ENCODE data around the gene VWA5B2. TPM values are rescaled to one million over a fixed set of nuclear protein-coding genes. Genes with fewer than 3 reads are reported as not detected.
A peak's percentile ranks its signal among the peaks of the same experiment; 100 is the strongest.

VWA5B2 gene
- total and polyA plus RNA-seq, 2 of the 13 experiments (the other 11 are each of a cell fraction or from before 2014, with no cell fraction given) = 0.03 to 0.04 TPM

- H3K4me2 ChIP-seq (ENCODE audit: low read depth, low read length) = no peak overlapping the region
- POLR2A ChIA-PET = no interaction called here
- no peaks in the 10 kb centered on the region for H3K36me3 ChIP-seq (replicated peaks in 1 of 2; ENCODE audit: control insufficient read depth in 1 of 2, insufficient read depth in 2 of 2, low read length in 2 of 2)
- H3K9ac ChIP-seq (ENCODE audit: insufficient read depth, low read depth, low read length) = no peak overlapping the region
- H3K79me2 ChIP-seq (ENCODE audit: insufficient read depth, low read length) = no peaks in the 10 kb centered on the region
- TF ChIP-seq ZNF782 (CRISPR knock-in tag; IDR thresholded peaks at IDR 0.05; ENCODE audit: borderline replicate concordance) (no peak), KLF6 (CRISPR knock-in tag; IDR thresholded peaks at IDR 0.05) (no peak), HNF4G (IDR thresholded peaks at IDR 0.05; ENCODE audit: borderline replicate concordance, low read depth, low read length) (no peak), HNF4G (CRISPR knock-in tag; IDR thresholded peaks at IDR 0.05; ENCODE audit: borderline replicate concordance, low read depth) (no peak), GMEB2 (CRISPR knock-in tag; IDR thresholded peaks at IDR 0.05; ENCODE audit: low read depth) (no peak), GPBP1L1 (CRISPR knock-in tag; IDR thresholded peaks at IDR 0.05) (no peak), GABPB1 (CRISPR knock-in tag; IDR thresholded peaks at IDR 0.05) (no peak), SALL1 (CRISPR knock-in tag; IDR thresholded peaks at IDR 0.05) (no peak), MBD4 (IDR thresholded peaks at IDR 0.05; ENCODE audit: borderline replicate concordance, low read length) (no peak), ZNF331 (CRISPR knock-in tag; IDR thresholded peaks at IDR 0.05) (no peak), FOXK1 (CRISPR knock-in tag; IDR thresholded peaks at IDR 0.05; ENCODE audit: borderline replicate concordance, low read depth) (no peak), ZNF441 (CRISPR knock-in tag; IDR thresholded peaks at IDR 0.05; ENCODE audit: borderline replicate concordance) (no peak), HOXA3 (CRISPR knock-in tag; IDR thresholded peaks at IDR 0.05) (no peak), POLR2AphosphoS2 (IDR thresholded peaks at IDR 0.05; ENCODE audit: low read depth, low read length) (no peak), ZSCAN21 (CRISPR knock-in tag; IDR thresholded peaks at IDR 0.05; ENCODE audit: borderline replicate concordance) (no peak), POLR2AphosphoS5 (IDR thresholded peaks at IDR 0.05; ENCODE audit: low read depth, low read length) (no peak), HDAC2 (CRISPR knock-in tag; IDR thresholded peaks at IDR 0.05) (no peak), RBAK (CRISPR knock-in tag; IDR thresholded peaks at IDR 0.05) (no peak), CBX1 (IDR thresholded peaks at IDR 0.05; ENCODE audit: low read depth) (no peak), ETS1 (CRISPR knock-in tag; IDR thresholded peaks at IDR 0.05) (no peak)
- H4K20me1 ChIP-seq (ENCODE audit: insufficient read depth, low read length) = no peaks in the 10 kb centered on the region
- peaks cover 9 to 55% of the 10 kb centered on the region in 2 experiments; a peak in 4 of 5 replicates for H3K27me3 ChIP-seq (ENCODE audit: control insufficient read depth in 1 of 2, insufficient read depth in 2 of 2, low read length in 2 of 2)
- H3K27ac ChIP-seq (ENCODE audit: extremely low read length, insufficient read depth, low read length) = no peak overlapping the region
- H3K9me3 ChIP-seq (ENCODE audit: low read length) = no peaks in the 10 kb centered on the region
- FAIRE-seq = no peak
- no peak overlapping the region for H3K4me3 ChIP-seq (replicated peaks in 1 of 3; ENCODE audit: insufficient read depth in 1 of 3, low read depth in 2 of 3, low read length in 3 of 3)
- no peak for DNase-seq (ENCODE audit: low spot score)
- H2AFZ ChIP-seq (ENCODE audit: low read length) = no peak overlapping the region
- ATAC-seq = peak; percentile 43; the same call in 2 of the 3 replicates
- no peaks in the 10 kb centered on the region for H3K4me1 ChIP-seq (ENCODE audit: insufficient read depth, low read length)
- intact Hi-C loops (cut with micrococcal nuclease; ENCODE audit: unreplicated experiment) (no loop called here), in situ Hi-C loops (cut with HindIII; ENCODE audit: extremely low pct_ligation_motif_present, low pct_unique_long_range_greater_than_20kb) (no loop called here)
- no TSS peak for BruUV-seq (replicated peaks)
- no CpG with 5 or more reads among the region's 6 CpGs for WGBS (ENCODE audit: low lambda C conversion rate)
- CTCF ChIA-PET (ENCODE audit: low intra/inter-chr PET ratio, low total read pairs) = no interaction called here
These were observed 48.0 kb downstream of the VWA5B2 start for GRCh38 chr3:184277366-184277765.

Measured in HepG2 (cell line).